Stimulated activated memory B cell treated with anti-CD40 and anti-IgM and Interleukin-4, amounts not matched to agents 10 μg/mL and 1 μg/mL and 100 μg/mL, for 72 hours (primary cell): Measurements from ENCODE around the gene EPB41L4B.

ENCODE experiments used
- ATAC-seq: fragments of 150-1000 bp; cut with Tn5 transposase; 2 replicates; pipeline ENCODE4 v1.10.0; 2021
- H3K27ac Mint-ChIP-seq: one replicate; pipeline ENCODE4 v1.8.0; 2022; ENCODE audit warnings: mild to moderate bottlenecking, mixed read lengths
- H3K27me3 Mint-ChIP-seq: one replicate; pipeline ENCODE4 v1.8.0; 2022; ENCODE audit warnings: mixed read lengths
- H3K36me3 Mint-ChIP-seq: one replicate; pipeline ENCODE4 v1.8.0; 2022; ENCODE audit warnings: mixed read lengths
- H3K4me1 Mint-ChIP-seq: one replicate; pipeline ENCODE4 v1.8.0; 2022; ENCODE audit warnings: mixed read lengths
- H3K4me3 Mint-ChIP-seq: one replicate; pipeline ENCODE4 v1.8.0; 2022; ENCODE audit warnings: mild to moderate bottlenecking, moderate library complexity, mixed read lengths
- H3K9me3 Mint-ChIP-seq: one replicate; pipeline ENCODE4 v1.8.0; 2022; ENCODE audit warnings: mixed read lengths

The EPB41L4B gene

DNA sequence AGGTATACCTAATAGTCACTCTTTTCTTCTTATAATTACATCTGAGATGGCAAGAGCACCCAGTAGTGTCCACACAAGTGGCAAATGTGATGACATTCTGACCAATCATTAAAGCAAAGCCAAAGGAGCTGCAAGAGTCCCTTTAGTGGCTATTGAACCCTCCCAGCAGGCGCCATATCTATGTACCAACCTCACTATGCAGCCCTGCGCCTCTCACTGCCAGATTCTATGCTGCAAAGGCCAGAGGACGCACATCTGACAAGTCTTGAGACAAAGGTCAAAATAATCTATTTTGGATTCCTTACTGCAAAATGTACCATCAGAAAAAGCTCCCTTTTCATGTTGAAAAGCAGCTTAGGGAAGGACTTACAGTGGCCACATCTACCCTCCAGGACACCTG is 47.0 kb downstream of the EPB41L4B start:
- H3K9me3 Mint-ChIP-seq = no peaks in the 10 kb centered on the region
- H3K4me1 Mint-ChIP-seq = no peaks in the 10 kb centered on the region
- H3K36me3 Mint-ChIP-seq = no peaks in the 10 kb centered on the region
- peaks cover 47% of the 10 kb centered on the region for H3K27me3 Mint-ChIP-seq
- H3K4me3 Mint-ChIP-seq = no peak overlapping the region
- ATAC-seq = no peak
- H3K27ac Mint-ChIP-seq = no peak overlapping the region

DNA sequence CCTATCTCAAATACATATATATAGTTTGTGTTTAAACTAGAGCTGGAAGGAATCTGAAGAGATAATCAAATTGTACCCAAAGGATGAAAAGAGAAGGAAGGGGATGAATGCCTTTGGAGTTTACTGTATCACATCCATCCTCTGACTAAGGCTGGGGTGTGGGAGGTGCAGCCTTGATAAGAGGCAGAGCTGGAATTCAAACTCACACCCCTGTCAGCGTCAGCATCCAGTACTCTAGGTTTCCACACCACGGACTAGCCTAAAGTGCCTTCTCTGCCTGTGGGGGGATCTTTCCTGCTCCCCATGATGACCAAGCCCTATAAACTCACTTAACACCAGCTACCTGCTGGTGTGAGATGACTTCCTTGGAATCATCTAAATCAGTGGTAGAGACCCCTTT is 48.1 kb downstream of the EPB41L4B start:
- ATAC-seq = no peak
- Mint-ChIP-seq H3K4me1 (no peaks in the 10 kb centered on the region), H3K27me3 (peaks cover 43% of the 10 kb centered on the region), H3K36me3 (no peaks in the 10 kb centered on the region), H3K4me3 (no peak overlapping the region), H3K27ac (no peak overlapping the region), H3K9me3 (no peaks in the 10 kb centered on the region)

DNA sequence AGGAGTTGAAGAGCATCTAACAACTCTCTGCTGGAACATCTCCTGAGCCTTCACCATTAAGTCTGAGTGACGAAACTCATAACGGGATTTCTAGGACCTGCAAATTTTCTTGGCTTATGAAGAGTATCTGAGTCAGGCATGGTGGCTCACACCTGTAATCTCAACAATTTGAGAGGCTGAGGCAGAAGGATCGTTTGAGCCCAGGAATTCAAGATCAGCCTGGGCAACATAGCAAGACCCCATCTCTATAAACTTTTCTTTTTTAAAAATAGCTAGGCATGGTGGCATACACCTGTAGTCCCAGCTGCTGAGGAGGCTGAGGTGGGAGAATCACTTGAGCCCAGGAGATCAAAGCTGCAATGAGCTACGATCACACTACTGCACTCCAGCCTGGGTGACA is 48.8 kb downstream of the EPB41L4B start:
- Mint-ChIP-seq H3K9me3 (no peaks in the 10 kb centered on the region), H3K4me3 (no peak overlapping the region), H3K27ac (no peak overlapping the region), H3K36me3 (no peaks in the 10 kb centered on the region), H3K4me1 (no peaks in the 10 kb centered on the region), H3K27me3 (peaks cover 36% of the 10 kb centered on the region)
- no peak for ATAC-seq

DNA sequence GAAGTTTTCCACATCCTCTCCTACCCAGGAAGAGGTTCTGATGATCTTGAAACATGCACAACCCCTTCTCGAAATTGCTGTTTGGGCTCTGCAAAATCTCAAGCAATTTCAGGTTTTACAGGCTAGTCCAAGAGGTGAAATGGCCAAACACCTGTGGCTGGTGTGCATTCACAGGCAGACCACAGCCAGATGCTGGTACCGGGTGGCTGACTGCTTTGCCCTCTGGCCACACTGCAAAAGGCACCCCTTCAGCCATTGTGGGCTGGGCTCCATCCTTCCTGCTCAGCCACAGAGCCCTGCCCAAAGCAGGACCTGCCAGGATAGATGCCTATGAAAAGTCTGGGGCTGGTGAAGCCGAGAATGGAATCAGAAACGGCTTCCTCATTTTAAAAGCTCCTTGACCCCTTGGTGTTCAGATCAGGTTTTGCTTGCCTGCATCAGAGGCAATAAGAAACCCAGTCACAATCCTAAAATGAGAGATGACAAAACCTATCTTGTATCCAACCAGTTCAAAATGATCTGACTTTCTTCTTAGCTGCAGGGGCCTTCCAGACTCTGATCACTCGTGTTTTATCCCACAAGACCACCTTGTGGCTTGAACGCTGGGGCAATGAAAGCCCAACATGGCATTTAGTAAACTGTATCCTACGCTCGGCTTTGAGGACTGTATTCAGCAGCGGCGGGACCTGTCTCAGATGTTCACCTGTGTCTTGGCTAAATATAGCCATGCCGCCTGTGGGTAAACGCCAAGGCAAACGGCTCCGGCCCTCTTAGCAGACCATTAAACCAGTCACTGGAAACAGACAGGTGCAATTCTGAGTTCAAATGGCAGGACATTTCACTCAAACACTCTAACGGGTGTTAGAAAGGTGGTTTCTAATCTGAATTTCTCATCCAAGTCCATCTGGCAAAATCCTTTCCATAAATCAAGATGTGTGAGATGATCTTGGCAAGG is 49.6 kb downstream of the EPB41L4B start:
- H3K9me3 Mint-ChIP-seq = no peaks in the 10 kb centered on the region
- no peaks in the 10 kb centered on the region for H3K36me3 Mint-ChIP-seq
- H3K27me3 Mint-ChIP-seq = peaks cover 30% of the 10 kb centered on the region
- no peak overlapping the region for H3K4me3 Mint-ChIP-seq
- no peaks in the 10 kb centered on the region for H3K4me1 Mint-ChIP-seq
- H3K27ac Mint-ChIP-seq = no peak overlapping the region
- no peak for ATAC-seq

DNA sequence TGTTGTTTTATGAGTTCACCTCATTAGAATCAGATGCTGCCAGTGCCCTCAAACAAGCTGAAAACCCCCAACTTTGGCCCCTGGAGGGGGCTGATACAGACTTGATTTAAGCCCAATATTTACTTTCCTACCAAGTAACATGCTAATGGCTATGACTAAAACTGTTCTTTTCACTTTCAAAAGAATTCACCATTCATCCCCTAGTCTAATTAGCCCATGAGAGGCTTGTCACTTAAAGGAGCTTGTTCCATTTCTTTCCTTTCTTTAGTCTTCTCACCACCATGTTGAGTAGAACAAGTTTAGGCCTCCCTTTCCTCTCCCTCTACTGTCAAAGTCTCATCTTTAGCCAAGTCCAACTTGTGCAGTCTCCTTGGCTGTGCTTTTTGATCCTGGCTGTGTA is 50.4 kb downstream of the EPB41L4B start:
- H3K9me3 Mint-ChIP-seq = no peaks in the 10 kb centered on the region
- H3K27ac Mint-ChIP-seq = no peak overlapping the region
- no peaks in the 10 kb centered on the region for H3K4me1 Mint-ChIP-seq
- H3K4me3 Mint-ChIP-seq = no peak overlapping the region
- peaks cover 22% of the 10 kb centered on the region for H3K27me3 Mint-ChIP-seq
- no peak for ATAC-seq
- H3K36me3 Mint-ChIP-seq = no peaks in the 10 kb centered on the region

DNA sequence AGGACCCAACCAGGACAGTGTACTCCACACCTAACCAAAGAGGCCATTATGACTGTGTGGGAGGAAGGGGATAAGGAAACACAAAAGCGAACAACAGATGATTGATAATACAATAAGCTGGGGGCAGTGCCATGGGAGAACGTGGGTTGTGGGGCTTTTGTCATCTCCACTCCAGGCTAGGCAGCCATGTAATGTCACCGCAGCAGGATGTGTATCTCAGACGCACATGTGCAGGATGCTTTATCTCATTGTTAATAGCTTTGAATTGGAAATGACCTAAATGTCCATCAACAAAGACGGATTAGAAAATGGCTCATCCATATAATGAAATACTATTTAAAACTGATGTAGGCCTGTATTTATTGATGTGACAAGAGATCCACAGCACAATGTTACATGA is 51.0 kb downstream of the EPB41L4B start:
- no peak for ATAC-seq
- no peaks in the 10 kb centered on the region for H3K9me3 Mint-ChIP-seq
- H3K4me1 Mint-ChIP-seq = no peaks in the 10 kb centered on the region
- H3K36me3 Mint-ChIP-seq = no peaks in the 10 kb centered on the region
- no peak overlapping the region for H3K4me3 Mint-ChIP-seq
- peaks cover 16% of the 10 kb centered on the region for H3K27me3 Mint-ChIP-seq
- no peak overlapping the region for H3K27ac Mint-ChIP-seq

DNA sequence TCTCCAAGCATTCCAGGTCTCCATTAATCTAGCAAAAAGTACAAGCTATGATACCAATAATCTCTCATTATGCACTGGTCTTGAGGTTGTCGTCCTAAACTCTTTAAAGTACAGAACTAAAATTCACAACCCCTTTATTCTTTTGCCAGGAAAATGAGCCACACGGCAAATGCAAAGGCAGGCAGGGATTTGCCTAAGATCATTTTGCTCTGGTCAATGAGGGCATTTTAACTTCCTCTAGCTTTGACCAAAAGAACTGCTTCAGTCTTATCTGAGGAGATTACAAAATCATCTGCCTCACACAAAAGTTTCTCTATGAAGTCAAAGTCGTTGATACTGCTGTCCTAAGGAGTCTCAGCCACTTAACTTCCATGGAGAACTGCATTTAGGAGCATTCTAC is 51.8 kb downstream of the EPB41L4B start:
- ATAC-seq = no peak
- Mint-ChIP-seq H3K27ac (no peak overlapping the region), H3K27me3 (peaks cover 9% of the 10 kb centered on the region), H3K36me3 (no peaks in the 10 kb centered on the region), H3K9me3 (no peaks in the 10 kb centered on the region), H3K4me1 (no peaks in the 10 kb centered on the region), H3K4me3 (no peak overlapping the region)

DNA sequence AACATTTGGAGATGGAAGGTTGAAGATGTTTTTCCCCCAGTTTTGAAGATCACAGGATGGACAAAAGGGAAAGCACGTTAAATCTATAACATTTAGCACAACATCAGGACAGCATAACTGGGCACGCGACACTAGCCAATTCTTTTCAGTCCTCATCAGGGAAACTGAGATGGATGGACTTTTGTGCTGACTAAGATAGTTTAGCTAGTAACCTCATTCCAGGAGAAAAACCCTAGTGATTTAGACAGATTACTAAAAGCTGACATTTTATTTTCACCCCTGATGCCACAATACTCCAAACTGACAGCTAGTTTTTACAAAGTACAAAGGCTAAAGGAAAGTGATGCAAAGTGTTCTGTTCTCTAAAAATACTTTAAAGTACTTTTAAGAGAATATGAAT is 53.3 kb downstream of the EPB41L4B start:
- no peak overlapping the region for H3K4me3 Mint-ChIP-seq
- no peaks in the 10 kb centered on the region for H3K9me3 Mint-ChIP-seq
- H3K27ac Mint-ChIP-seq = no peak overlapping the region
- H3K36me3 Mint-ChIP-seq = no peaks in the 10 kb centered on the region
- H3K27me3 Mint-ChIP-seq = no peaks in the 10 kb centered on the region
- no peak for ATAC-seq
- H3K4me1 Mint-ChIP-seq = no peaks in the 10 kb centered on the region

DNA sequence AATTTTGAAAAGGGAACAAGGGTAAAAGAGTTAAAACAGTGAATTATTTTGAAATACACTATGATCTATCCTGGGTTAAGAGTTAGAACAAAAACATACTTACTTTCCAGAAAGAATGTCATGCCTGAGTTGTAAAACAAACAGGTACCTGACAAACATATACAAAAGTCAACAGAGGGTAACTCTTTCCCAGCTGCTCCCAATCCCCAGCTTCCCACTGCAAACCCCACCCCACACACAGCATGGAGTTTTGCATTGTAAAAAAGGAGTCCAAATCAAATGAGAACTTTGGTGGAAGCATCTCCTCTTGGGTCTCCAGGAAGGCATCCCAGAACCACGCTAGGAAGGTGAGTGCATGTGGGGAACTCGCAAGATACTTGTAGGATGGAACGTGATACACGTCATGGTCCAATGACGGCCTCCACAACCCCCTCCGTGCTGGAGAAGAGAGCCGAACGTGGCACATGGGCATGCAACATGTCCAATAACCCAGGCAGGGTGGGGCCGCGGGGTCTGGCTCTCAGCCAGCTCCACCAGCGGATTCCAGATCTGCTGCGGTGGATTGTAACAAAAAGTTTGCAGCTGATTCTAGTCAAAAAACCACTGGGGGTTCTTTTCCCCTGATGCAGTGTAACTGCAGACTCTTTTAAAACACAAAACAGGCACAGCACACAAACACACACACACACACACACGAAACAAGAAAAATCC is 55.8 kb downstream of the EPB41L4B start:
- H3K36me3 Mint-ChIP-seq = no peaks in the 10 kb centered on the region
- no peak overlapping the region for H3K4me3 Mint-ChIP-seq
- ATAC-seq = no peak
- H3K4me1 Mint-ChIP-seq = no peaks in the 10 kb centered on the region
- no peaks in the 10 kb centered on the region for H3K27me3 Mint-ChIP-seq
- no peak overlapping the region for H3K27ac Mint-ChIP-seq
- no peaks in the 10 kb centered on the region for H3K9me3 Mint-ChIP-seq

DNA sequence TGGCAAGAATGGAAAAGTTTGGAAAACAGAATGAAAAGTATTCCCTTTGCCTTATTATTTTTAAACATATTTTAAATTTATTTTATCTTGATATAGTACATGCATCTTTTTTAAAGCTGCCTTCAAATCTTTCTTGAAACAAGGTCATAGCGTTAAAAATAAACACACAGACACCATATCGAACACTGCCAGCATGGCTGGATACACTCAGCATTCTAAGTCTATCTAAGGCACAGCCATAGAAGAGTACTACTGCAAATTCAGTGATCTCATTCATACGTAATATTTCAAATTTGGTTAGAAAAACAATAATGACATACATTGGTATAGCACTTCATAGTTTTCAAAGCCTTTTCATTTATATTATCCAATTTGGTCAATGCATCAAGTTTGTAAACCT is 57.5 kb downstream of the EPB41L4B start:
- Mint-ChIP-seq H3K27me3 (no peaks in the 10 kb centered on the region), H3K4me3 (no peak overlapping the region), H3K36me3 (no peaks in the 10 kb centered on the region), H3K4me1 (no peaks in the 10 kb centered on the region), H3K27ac (no peak overlapping the region), H3K9me3 (no peaks in the 10 kb centered on the region)
- no peak for ATAC-seq

DNA sequence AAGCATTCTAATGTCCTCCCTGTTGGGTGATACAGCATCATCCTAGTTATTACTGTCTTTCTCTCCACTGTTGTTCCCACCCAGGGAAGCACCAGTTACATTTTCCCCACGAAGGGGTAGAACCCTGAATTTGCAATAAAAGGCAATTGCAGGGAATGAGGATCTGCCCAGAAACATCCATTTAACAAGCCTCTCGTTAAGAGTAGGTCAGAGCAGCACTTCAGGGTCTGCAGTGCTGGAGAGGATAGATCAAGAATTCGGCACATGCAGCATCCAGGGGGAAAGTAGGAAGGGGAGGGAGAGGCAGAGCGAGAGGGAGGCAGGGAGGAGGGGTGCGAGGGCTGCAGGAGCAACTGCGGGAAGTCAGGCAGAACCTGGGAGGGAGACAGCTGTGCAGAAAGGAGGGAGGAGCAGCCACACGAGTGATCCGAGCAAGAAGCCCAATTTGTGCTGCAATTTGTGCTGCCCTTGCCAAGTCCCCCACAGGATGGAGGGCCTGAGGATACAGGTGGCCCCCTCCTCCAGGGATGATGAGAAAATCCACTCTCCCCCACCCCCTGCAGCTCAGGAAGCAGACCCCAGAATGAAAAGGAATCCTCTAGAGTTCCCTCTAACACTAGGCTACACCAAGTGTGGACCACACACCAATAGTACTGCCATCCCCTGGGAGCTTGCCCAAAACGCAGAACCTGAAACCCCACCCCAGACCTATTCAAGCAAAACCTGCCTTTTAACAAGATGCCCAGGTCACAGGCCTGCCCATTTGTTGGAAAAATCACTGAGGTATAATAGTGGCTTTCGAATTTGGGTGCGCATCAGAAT is 62.2 kb downstream of the EPB41L4B start:
- H3K4me3 Mint-ChIP-seq = no peak overlapping the region

DNA sequence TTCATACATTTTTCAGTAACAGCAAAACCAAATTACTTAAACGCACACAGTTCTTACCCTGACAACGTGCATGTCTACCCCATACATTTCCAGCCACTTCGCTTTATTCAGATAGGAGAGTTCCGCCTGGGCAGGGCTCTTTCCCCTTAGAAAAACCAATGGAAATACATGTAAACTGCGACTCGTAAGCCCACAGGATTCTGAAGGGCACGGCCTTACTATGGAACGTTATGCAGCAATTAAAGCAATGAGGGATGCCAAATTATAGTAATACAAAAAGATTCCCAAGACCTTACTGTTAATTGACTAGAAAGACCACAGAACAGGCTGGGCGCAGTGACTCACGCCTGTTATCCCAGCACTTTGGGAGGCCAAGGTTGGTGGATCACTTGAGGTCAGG is 64.5 kb downstream of the EPB41L4B start:
- Mint-ChIP-seq H3K27ac (no peak overlapping the region), H3K27me3 (no peaks in the 10 kb centered on the region), H3K4me3 (no peak overlapping the region), H3K36me3 (no peaks in the 10 kb centered on the region), H3K4me1 (no peaks in the 10 kb centered on the region), H3K9me3 (no peaks in the 10 kb centered on the region)
- no peak for ATAC-seq

More for the DNA sequence above, 62.2 kb downstream of the EPB41L4B start:
- Mint-ChIP-seq H3K4me1 (no peaks in the 10 kb centered on the region), H3K9me3 (no peaks in the 10 kb centered on the region), H3K27ac (no peak overlapping the region), H3K36me3 (no peaks in the 10 kb centered on the region), H3K27me3 (no peaks in the 10 kb centered on the region)
- ATAC-seq = no peak

DNA sequence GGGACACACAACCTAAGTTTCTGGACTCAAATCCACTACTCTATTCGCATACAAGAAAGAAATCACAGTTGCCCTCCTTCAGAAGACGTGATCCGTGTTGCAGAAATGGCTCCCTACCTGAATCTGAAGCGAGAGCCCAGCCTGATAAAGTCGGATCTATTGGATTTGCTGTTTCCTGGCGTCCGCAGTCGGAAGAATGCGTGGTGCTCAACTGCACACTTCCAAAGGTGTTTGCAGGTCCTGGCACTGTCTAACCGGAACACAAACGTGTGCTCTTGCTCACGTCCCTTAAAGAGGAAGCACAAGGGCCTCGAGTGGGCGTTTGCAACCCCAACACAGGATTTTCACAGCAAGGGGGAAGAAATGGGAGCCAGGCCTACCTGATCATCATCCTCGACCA is 65.5 kb downstream of the EPB41L4B start:
- H3K36me3 Mint-ChIP-seq = no peaks in the 10 kb centered on the region
- no peaks in the 10 kb centered on the region for H3K9me3 Mint-ChIP-seq
- no peaks in the 10 kb centered on the region for H3K4me1 Mint-ChIP-seq
- H3K27me3 Mint-ChIP-seq = no peaks in the 10 kb centered on the region
- no peak overlapping the region for H3K27ac Mint-ChIP-seq
- no peak for ATAC-seq
- H3K4me3 Mint-ChIP-seq = no peak overlapping the region

DNA sequence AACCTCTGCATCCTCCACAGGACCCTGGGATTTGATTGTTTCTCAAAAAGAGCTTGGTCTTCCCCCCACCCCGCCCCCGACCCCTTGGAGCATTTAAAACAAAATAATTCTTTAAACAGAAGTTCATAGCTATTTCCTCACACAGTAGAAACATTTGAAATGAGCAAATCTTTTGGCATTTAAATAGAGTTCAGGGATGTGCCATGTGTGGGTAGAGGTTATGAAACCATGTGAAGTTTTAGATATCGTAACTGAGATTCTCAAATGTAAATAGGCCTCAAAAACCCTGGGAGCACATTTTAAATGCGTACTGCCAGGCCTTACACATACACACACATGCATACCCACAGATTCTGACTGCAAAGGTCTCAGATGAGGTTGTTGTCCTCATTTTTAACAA is 66.5 kb downstream of the EPB41L4B start:
- no peak overlapping the region for H3K27ac Mint-ChIP-seq
- no peak for ATAC-seq
- no peaks in the 10 kb centered on the region for H3K27me3 Mint-ChIP-seq

DNA sequence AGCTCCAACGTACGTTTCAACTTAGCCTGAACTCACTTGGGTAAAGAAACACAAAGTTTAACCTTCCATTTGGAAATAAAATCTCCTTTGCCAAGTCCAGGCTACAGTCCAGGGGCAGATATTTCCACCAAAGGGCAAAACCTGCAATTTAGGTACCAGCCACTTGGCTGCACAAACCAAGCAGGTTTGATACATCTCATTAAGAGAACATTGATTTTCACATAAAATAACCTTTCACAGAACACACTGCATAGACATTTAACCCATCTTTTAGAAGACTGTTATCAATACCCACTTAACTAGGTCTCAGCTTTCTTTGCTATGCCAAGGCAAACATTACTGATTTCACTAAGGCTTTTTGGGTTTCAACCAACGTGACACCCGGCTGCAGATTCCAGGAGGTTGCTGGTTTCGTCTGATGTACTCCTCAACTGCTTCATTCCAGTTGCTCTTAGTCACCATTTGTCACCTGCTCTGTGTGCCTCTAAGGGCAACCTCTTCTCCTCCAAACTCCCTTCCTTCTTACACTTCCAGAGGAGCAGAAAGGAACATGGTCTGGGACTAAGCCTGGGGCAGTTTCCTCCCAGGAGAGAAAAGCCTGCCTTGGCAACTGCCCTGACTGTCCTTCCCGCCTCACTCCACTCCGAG is 67.1 kb downstream of the EPB41L4B start:
- H3K36me3 Mint-ChIP-seq = no peaks in the 10 kb centered on the region
- no peak overlapping the region for H3K4me3 Mint-ChIP-seq
- H3K27ac Mint-ChIP-seq = no peak overlapping the region
- H3K4me1 Mint-ChIP-seq = no peaks in the 10 kb centered on the region
- no peaks in the 10 kb centered on the region for H3K9me3 Mint-ChIP-seq
- H3K27me3 Mint-ChIP-seq = no peaks in the 10 kb centered on the region
- no peak for ATAC-seq

More for the DNA sequence above, 66.5 kb downstream of the EPB41L4B start:
- H3K36me3 Mint-ChIP-seq = no peaks in the 10 kb centered on the region
- H3K4me3 Mint-ChIP-seq = no peak overlapping the region
- H3K9me3 Mint-ChIP-seq = no peaks in the 10 kb centered on the region
- no peaks in the 10 kb centered on the region for H3K4me1 Mint-ChIP-seq
